GM18498 (cell line): ENCODE results near the gene DBN1.
"Not testable (repeated sequence)": the region's sequence is repeated elsewhere in the genome, so short reads cannot be mapped to it uniquely, and the experiment has no call there.

ENCODE experiments used
- ATAC-seq: cut with Tn5 transposase; IDR thresholded peaks from one replicate; pipeline ENCODE4 v1.9.1; 2021; ENCODE audit warnings: mild to moderate bottlenecking, moderate library complexity; ENCODE audit not compliant: unreplicated experiment

Gene DBN1

DNA sequence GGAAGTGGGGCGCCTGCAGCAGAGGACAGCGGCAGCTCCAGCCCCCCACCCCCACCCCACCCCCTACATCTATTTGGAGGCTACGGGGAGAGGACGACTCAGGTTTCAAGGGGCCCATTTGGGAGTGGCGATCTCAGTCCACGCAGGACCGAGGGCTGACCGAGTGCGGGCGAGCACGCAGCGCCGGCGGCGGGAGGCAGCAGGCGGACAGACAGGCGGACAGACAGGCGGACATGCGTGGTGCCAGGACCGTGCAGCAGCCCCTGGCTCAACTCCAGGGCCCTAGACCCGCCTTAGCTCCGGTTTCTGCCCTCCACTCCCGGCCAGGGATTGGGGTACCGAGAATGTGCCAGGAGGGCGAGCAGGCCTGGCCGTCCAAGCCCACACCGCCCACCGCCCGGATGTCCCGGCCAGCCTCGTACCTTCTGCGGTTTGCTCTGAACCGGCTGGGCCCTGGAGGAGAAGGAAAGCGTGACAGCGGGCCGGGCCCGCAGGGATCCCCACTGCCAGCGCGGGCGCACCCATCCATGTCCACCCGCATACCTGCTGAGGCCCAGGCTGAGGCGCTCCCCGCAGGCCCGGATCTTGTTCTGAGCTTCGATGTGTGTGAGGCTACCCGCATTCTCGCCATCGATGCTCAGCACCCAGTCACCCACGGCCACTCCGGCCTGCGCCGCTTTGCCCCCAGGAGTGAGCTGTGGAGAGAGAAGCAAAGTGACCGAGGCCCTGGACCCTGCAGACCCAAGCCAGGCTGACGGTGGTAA lies 18.7 kb upstream of the DBN1 start:
- no peak for ATAC-seq

DNA sequence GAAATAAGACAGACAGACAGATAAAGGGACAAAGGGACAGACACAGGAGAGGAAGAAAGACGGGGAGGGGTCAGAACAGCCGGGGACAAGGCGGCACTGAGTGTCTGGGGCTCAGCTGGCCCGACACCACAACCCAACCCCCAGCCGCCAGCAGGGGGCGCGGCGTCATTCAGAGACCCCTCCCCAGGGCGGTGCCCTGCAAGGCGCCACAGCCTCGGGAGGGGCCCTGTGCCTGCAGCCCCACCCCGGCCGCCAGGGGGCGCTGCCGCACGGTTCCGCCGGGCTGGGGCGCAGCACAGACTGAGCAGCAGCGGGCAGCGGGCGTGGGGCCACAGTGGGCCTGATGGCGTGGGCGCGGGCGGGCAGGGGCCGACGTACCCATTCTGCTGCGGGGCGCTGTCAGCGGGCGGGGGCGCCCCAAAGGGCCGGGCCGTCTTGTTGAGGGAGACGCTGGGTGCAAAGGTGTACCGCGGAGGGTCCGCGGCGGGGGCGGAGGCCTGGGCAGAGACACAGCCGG lies 18.1 kb upstream of the DBN1 start:
- ATAC-seq, result no peak

DNA sequence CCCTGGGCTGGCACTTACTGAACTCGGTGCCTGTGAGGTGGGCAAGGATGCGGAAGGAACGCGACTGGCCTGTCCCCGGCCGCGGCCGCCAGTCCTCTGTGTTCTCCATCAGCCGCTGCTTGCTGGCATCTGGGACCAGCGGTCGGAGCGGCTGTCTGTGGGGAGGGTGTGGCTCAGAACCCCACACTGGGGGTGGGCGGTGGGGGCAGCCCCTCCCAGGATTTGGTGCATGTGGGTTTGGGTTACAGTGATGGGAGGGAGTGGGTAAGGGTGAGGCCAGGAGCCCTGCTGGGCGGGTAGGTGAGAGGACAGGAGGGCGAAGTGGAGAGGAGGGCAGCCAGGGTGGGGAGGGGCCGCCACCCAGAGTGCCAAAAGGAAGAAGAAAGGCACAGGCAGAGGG lies 17.6 kb upstream of the DBN1 start:
- no peak for ATAC-seq

DNA sequence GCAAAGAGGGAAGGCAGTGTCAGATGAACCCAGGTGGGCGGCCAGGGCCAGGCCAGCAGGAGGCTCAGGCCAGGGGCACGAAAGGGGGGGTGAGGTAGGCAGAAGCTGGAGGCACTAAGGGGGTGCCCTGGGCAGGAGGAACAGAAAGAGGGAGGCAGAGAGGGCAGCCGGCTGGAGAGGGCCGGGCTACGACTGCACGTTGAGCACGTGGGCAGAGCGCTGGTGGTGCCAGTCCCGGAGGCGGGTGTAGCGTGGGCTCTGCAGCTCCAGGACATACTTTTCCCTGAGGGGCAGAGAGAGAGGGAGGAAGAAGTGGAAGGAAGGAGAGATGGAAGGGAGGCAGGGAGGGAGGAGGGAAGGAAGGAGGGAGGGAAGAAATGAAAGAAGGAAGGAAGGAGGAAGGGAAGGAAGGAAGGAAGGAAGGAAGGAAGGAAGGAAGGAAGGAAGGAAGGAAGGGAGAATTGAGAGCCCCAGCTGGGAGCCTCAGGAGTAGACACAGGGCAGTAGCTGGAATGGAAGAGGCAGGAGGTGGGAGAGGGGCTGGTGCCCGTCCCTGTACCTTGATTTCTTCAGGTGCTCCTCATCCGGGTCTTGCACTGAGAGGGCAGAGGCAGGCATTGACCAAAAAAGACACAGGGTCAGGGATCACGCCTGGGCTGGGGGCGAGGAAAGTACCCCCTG lies 17.0 kb upstream of the DBN1 start:
- no peak for ATAC-seq

DNA sequence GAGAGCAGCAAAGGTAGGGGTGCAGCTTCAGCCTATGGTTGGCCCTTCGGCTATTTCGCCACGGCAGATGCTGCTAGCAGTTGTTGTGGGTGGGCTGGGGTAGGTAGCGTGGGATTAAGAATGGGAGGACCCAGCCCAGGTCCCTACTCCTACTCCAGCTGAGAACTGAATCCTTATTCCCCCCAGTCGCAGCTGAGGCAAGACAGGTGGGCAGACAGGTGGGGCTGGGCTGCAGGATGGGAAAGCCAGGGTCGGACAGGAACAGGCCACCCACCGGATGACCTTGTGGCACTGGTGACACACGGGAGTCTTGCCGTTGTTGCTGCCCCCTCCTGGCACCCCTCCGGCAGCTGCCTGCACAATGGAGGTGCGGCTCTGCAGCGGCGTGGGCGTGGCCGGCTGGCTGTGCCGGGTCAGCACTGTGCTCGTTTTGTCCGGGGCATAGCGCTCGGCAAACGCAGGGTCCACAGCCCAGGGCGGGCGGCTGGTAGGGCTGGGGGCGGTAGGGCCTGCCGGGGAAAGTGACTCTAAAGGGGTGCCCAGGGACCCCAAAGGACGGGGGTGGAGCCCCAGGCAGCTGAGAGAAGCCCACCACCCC lies 15.8 kb upstream of the DBN1 start:
- no peak for ATAC-seq

DNA sequence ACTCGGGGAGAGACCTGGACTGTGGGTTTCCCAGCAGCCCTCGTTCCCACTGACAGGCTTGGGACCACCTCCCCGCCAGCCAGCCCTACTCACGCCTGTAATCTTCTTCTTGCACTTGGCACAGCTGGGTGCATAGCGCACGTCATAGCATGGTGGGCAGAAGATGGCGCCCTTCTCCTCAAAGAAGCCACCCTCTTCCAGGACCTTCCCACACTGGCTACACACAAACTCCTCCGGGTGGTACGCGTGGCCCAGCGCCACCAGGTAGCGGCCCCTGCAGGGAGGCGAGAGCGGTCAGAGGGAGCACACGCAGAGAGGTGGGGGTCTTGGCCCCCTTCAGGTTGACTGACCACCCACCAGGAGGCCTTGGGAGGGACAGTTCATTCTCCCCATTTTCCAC lies 14.5 kb upstream of the DBN1 start:
- ATAC-seq, result no peak

DNA sequence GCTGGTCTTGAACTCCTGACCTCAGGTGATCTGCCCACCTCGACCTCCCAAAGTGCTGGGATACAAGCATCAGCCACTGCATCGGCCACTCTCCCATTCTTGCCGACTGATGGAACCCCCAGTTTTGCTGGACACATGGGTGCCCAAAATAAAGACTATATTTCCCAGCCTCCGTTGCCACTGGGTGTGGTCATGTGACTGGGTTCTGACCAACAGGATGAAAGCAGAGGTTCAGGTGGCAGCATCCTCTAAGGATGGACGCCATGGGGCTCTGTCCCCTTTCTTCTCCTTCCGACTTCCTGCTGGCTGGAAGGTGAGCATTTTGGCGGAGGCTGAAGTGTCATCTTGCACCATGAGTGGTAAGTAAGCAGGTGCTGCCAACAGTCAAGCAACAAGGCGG lies 13.7 kb upstream of the DBN1 start:
- no peak for ATAC-seq

DNA sequence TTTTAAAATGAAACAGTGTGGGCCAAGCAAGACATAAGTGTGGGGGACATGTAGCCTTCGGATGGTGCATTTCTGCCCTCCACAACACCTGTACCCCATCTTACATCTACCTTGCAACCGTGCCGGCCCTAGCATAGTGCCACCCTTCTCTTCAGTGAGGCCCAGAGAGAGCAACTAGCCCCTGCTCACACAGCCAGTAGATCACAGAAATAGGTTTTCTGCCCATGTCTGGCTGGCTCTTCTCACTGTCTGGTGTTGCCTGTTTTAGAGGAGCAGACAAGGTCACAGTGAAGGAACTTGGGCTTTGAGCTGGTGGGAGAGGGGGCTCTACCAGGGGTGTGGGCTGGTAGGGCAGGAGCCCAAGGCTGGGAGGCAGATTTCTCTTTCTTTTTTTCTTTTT lies 12.8 kb upstream of the DBN1 start:
- ATAC-seq, result no peak

DNA sequence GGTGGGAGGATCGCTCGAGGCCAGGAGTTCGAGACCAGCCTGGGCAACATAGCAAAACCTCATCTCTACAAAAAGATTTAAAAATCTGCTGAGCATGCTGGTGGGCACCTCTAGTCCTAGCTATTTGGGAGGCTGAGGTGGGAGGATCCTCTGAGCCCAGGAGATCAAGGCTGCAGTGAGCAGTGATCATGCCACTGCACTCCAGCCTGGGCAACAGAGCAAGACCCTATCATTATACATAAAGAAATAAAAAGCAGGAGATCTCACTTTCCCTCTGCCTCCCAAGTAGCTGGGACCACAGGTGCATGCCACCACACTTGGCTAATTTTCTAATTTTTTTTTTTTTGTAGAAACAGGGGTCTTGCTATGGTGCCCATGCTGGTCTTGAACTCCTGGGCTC lies 12.3 kb upstream of the DBN1 start:
- ATAC-seq, result not testable (repeated sequence)

DNA sequence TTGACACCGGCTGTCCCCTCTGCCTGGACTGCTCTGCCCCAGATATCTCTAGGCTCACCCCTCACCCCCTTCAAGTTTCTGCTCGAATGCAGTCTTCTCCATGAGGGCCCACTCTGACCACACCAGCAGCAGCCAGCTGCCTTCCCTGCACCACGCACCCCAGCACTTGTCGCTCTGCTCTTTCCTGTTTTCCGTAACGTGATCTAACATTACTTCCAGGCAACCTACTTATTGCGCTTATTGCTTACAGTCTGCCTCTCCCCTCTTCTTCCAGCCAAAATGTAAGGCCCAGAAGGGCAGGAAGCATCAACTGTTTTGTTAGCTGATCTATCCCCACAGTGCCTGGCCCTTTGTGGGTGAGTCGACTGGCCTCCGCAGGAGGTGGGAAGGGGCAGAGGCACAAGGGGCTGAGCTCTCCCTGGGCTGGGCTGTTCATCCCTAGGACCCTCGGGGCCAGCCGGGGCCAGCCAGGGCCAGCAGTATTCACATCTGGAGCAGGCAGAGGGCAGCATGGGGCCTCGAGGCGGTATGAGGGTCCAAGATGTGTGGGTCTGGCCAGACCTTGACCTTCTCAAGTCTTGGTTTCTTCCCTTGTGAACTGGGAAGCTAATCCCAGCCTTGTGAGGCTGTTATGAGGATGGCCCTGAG lies 11.6 kb upstream of the DBN1 start:
- ATAC-seq, result no peak

DNA sequence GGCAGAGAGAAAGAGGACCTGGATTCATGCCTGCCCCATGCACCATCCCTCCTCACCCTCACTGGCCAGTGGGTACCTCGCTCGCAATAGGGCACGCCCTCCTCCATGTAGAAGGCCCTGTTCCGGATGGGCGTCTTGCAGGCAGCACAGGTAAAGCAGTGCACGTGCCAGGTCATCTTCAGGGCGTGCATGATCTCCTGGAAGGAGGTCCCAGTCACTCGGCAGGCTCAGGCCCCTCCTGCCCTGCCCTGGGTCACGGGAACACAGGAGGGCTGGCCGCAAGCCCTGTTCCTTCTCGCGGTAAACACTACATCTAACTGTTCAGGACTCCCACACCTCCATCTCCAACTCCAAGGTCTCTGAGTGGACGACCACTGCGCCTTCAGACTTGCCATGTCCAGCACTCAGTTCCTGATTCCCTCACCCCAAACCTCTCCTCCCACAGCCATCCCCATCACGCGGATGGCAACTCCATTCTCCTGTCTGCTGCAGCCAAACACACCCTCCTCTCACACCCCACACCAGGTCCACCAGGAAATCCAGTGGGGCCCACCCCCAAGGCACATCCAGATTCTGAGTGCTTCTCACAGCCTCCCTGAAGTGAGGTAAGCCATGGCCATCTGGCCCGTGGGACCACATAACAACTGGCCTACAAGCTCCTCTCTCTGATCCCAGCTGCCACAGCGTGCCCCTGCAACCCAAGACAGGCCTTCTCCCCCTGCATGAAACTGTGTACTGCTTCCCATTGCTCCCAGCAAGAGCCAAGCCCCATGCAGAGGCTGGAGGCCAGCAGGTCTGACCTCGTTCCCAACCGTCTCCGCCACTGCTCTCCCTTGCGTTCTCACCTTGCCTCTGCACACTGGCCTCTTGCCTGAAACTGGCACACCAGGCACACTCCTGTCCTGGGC lies 10.8 kb upstream of the DBN1 start:
- no peak for ATAC-seq

DNA sequence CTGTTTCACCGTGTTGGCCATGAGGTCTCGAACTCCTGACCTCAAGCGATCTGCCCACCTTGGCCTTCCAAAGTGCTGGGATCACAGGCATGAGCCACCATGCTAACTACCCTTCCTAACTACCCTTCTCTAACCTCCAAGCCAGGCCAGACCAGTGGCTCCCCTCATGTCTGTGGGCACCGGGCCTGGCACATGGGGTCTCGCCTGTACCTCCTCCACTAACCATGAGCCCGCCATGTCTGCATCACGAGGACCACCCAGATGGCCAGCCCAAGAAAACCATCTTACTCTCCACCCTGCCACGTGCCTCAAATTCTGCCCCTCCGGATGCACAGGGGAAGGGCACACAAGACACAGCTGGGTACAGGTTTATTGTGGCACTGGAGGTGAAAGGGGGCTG lies 9.6 kb upstream of the DBN1 start:
- ATAC-seq, result no peak

DNA sequence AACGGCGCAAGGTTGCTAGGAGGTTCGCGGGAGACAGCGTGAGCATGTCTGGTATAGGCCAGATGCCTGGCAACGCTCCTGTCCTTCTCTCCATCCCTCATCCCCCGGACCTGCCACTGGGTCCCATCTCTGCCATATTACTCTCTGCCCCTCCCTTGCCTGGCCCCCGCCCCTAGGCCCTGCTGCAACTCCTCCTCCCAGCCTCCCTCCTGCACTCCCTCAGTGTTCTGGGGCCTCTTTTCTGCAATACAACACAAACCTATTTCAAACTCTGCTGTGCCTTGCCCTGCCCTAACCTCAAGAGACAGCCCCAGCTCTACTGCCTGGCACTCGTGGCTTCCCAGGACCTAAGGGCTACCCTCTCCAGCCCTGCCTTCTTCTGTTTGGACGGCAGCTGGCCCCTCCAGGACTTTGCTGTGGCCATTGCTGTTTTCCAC lies 8.9 kb upstream of the DBN1 start:
- ATAC-seq, result no peak

DNA sequence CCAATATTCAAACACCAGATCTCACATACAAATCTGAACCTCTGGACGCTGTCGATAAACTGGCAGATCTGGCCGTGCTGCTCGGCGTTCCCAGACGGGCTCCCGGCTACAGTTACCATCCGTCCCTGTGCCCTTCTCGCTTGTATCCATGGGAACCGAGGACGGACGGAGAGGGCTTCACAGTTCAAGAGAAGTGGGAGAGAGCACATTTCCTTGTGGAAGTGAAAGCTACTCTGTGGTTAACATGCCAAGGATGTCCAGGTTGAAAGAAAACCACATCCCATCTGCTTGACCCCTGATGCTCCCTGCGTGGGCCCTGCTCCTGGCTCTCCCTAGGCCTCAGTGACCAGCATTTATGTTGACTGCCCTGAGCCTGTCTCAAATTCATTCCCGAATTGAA lies 6.3 kb upstream of the DBN1 start:
- no peak for ATAC-seq

DNA sequence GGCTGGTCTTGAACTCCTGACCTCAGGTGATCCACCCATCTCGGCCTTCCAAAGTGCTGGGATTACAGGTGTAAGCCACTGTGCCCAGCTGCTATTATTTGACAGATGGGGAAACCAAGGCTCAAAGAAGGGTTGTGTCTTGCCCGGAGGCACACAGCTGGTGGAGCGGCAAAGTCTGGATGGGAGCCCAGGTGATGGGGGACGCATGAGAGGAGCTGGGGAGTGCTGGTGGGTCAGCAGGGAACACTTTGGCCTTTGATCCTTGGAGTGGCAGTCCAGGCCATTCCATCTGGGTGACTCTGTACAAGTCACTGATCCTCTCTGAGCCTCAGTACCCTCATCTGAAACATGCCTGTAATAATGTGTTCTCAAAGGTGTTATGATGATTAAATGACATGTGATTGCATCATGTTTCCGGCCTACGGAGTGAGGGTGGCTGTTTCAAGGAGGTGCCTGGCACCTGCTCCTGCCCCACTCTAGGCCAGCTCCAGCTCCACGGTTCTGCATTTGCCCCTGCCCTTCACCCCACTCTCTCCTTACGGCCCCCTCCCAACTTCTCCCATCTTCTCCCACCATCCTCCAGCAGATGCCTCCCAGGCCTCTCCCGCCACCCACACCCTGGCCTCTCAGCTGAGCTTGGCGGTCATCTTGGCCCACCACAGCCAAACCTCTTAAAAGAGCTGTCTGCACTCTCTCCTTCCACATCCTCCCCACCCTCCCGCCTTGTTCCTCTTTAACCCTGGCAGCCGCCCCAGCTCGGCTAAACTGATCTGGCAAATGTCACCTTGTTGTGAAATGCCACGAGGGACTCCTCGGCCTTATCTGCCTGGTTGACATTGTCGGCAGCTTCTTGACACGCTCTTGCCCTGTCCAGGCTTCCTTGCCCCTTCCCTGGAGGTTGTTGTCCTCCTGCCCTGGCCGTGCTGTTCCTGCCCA lies 5.5 kb upstream of the DBN1 start:
- no peak for ATAC-seq

DNA sequence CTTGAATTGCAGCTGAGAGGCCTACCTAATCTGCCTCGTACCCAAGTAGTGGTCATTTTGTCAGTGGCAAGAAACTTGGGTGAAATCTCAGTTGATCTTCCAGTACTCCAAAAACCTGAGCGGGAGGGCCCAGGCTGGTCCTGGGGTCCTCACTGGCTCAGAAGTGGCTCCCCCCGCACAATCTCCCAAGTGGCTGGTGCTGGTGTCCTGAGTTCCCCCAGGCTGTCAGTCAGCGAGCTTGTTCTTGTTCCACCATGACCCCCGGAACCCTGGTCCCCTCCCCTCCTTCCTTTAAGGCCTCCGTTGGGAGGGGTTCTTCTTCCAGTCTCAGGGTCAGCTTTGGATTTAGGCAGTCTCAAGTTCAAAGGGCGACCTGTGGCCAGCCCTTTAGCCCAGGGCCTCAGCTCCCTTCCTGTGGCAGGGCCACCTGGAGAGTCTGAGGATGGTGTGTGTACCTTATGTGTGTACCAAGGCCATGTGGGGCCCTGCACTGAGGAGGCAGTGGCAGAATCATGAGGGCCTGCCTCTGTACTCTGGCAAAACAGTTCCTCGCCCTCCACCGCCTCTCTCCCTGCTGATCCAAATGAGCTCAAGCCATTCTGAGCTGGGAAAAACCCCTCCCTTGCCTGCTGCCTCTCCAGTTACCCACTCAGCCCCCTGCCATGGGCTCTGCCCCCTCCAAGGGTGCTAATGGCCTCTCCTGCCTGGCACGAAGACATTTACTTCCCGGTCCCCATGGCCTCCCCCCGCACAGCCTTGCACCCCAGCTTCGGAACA lies 4.5 kb upstream of the DBN1 start:
- no peak for ATAC-seq

DNA sequence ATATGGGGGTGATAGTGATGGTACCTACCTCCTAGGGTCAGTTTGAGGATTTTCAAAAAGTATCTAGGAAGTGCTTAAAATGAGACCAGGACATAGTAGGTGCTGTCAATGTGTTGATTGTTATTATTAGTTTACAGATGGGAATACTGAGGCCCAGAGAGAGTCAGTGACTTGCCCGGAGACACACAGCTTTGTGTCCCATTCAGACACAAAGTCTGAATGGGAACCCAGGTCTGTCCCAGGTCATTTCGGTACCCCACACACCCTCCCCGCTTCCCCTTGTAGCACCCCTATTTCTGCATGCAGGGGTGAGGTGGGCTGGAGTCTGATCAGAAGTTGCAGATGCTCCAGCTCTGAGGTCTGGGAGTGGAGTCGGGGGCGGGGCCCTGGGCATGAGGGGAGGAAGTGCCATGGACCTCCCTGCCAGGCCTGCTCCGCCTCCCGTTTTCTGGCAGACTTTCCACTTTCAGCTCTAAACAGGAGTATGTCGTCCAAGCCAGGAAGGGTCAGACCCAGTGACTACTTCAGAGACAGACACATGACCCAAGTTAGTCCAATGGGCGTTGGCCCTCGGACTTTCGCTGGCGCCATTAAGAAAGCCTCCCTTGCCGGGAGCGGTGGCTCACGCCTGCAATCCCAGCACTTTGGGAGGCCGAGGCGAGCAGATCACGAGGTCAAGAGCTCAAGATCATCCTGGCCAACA lies 3.2 kb upstream of the DBN1 start:
- no peak for ATAC-seq
